GM18951 (cell line): Measurements from ENCODE around the gene SCGN.

Experiments used
- POLR2A ChIP-seq: IDR thresholded peaks from 4 replicates; pipeline ENCODE4 v1.6.1; 2011; ENCODE audit warnings: mild to moderate bottlenecking; ENCODE audit not compliant: insufficient read length, insufficient read depth; ENCODE audit errors: extremely low read depth
- in situ Hi-C: fragments of 300-500 bp; cut with MboI; formaldehyde crosslinking; loops from one replicate; pipeline ENCODE4 v1.12.0; 2022; ENCODE audit warnings: low sequenced_read_pairs, mixed read lengths, inconsistent platforms; ENCODE audit not compliant: unreplicated experiment

Gene SCGN

DNA sequence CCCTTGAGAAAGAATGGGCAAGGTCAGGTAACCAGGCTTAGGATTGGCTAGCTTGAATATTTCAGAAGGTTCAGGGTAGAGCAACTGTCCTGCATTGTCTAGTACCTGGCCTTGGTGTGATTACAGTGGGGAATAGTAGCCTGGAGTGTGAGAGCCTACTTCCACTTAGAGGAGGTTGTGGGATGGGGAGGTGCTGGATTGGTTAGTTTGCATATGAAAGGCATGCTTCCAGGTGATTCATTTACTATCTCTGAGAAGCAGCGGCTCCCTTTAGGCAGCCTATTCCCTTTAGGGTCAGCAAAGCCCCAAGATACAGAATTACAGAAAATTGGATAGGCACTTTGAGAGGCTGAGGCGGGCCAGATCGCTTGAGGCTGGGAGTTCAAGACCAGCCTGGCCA is 25.0 kb upstream of the SCGN start:
- in situ Hi-C loops: no loop called here
- no peak for TF ChIP-seq POLR2A

DNA sequence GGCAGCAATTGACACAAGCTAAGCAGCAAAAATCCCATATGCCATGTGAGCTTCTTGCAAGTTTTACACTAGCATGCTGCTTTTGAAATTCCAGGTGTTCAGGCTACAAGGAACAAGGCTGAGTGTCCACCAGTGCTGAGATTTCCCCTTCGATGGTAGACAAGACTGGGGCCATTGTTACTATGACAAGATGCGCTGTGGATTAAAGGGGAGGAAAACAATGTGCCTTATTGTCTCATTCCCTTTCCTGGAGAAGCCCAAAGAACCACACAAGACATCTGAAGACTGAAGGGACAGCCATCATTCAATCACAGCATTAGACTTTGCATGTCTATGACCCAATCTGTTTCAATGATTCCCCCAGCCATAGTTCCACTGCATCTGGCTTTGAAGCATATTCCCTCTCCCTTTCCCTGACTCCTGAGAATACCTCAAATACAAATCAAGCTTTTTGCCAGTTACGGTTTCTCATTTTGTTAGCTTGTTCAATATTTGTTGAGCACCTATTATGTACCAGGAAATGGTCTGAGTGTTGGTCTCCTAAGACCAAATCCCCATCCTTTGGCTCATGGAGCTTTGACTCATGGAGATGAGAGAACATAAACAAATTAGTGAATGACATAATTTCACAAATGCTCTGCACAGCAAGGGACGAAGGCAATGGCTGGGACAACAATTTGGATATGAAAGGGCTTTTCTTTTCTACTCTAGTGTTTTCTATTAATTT is 23.4 kb upstream of the SCGN start:
- TF ChIP-seq POLR2A: no peak
- in situ Hi-C loops: no loop called here

DNA sequence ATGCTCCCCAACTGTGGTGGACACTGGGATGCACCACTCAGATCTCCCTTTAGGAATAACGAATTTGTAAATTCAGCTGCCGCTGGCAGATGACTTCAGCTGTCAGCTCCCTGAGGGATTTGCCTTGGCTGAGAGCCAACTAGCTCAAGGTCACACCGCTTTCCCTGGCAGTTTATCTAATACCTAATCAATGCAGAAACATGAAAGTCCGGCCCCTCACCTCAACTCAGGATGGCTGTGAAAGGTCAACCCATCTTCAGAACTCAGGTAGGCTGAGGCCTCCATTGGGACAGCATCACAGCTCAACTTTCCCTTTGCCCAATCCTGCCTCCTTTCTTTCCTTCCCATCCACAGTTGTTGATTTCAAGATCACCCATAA is 22.8 kb upstream of the SCGN start:
- TF ChIP-seq POLR2A: no peak
- in situ Hi-C loops: no loop called here

DNA sequence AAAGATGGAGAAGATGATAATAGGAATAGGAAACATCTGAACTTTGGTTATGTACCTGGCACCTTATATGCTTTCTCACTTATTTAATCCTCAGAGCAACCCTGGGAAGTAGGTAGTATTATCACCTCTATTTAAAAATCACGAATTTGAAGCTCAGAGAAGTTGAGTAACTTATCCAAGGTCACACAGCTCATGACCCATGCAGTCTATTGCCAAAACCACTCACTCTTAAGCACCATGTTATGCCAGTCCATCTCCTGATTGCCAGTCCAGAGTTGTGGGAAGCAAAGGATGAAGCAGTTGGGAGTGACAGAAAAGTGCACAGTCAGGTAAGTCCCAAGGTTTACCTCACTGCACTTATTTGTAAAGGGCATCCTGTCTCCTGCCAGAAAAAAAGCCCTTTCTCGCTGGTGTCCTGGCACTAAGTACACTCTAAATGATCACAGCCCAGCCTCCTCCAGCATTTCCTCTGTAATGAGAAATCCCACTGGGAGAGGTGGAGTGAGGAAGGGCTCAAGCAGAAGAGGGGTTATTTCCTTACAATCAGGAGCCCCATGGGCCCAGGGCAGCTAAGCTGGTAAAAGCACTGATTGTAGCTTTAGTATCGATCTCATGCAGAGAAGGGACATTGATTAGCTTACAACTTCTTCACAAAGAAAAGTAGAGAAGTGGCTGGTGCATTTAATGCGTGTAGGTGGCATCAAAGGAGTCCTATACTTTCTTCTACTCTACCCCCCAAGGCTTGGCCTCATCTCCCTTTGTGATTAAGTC is 21.3 kb upstream of the SCGN start:
- in situ Hi-C loops: no loop called here
- TF ChIP-seq POLR2A: no peak

DNA sequence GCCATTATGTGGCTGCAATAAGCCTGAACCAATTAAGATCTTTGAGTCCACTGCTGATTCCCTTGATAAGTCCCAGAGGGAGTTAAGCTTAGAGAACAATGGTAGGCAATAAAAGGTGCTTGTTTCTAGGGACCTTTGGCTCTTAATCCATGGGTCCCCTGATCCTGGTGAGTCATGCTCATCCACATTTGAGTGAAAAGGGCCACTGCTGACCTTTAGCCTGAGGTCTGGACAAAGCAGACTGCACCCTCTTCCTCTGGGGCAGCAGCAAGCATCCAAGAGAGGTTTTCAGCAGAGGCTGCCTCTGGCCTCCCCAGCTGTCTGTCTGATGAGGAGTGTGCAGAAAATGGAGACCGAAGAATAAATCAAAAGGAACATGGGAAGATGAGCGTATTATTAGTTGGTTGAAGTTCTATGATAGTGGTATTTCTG is 16.1 kb upstream of the SCGN start:
- TF ChIP-seq POLR2A: no peak
- in situ Hi-C loops: no loop called here

DNA sequence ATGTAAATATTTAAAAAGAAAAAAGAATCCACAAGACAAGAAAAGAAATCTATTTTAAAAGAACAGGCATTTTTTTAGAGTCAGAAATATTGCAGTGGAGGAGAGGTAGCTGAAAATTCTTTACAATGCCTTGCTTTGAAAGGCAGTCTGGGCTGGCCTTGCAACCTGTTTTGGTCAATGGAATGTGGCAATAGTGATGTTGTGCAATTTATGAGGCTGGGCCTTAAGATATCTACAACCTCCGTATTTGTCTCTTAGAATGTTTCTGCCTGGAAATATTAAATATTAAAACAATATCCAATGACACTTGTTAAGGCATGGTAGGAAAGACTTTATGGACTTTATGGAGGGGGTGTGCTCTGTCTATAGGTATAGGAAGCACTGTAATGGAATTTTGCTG is 14.8 kb upstream of the SCGN start:
- in situ Hi-C loops: no loop called here
- TF ChIP-seq POLR2A: no peak

DNA sequence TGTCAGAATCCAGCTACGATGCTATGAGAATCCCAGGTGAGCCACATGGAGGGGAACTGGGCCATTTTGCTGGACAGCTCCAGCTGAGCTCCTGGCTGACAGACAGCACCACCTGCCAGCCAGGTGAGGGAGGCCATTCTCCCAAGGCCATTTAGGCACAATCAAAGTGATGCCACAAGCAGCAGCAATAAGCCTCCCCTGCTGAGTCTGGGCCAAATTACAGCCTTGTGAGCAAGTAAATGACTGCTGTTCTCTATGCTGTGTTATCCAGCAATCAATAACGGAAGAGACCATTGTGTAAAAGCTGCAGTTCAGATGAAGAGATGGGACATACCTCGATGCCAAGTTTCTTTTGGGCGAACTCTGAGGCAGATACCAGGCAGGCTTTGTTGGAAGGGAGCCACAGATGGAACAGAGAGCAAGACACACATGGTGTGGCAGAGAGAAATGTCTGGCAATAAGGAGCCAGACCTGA is 14.0 kb upstream of the SCGN start:
- in situ Hi-C loops: no loop called here
- TF ChIP-seq POLR2A: no peak

DNA sequence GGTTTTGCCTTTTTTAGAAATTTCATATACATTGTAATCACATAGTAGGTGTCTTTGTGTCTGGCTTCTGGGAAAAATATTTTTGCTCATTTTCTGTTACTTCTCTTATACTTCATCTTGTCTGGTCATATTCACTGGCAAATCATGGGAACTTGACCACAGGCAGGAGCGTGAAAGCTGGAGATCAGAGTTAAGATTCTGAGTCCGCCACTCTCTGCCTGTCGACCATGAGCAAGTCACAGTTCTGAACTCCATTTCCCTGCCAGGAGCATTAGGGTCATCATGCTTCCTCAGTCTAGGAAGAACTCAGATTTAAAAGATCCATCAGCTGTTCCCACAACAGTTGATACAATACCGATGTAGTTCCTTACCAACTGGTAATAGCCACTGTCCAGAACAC is 12.4 kb upstream of the SCGN start:
- in situ Hi-C loops: no loop called here
- no peak for TF ChIP-seq POLR2A

DNA sequence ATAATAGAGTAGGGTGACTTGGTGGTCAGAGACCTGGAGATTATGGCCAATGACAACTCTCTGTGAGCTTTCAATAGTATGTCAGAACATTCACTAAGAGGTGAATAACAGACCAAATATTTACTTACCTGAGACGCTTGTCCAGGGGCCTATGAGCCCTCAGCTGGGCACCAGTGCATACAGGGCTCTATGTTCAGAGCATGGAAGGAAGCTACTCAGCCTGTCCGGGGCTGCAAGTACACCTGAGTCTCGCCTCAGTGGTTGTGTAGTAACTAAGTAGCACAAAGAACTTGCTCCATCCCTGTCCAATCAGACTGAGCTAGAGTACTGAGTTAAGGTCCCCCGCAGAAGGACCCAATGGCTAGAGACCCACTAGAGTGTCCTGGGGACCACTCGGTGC is 11.6 kb upstream of the SCGN start:
- no peak for TF ChIP-seq POLR2A
- in situ Hi-C loops: no loop called here

DNA sequence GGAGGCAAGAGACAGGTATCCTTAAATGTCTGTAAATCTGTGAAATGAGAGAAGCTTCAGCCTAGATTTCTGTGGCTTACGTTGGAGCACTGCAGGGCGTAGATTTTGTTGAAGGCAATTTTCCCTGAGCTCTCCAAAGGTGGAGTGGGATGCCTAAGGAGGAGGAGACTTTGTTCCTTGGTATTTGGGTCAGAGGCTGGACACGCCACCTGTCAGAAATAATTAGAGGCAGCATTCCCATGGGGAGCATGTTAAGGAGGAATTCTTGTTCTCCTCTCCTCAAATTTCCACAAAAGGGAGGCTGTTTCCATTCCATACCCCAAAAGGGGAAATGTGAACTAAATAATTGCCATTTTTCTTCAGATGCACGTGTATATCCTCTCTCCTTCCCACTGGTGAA is 11.1 kb upstream of the SCGN start:
- TF ChIP-seq POLR2A: no peak
- in situ Hi-C loops: no loop called here

DNA sequence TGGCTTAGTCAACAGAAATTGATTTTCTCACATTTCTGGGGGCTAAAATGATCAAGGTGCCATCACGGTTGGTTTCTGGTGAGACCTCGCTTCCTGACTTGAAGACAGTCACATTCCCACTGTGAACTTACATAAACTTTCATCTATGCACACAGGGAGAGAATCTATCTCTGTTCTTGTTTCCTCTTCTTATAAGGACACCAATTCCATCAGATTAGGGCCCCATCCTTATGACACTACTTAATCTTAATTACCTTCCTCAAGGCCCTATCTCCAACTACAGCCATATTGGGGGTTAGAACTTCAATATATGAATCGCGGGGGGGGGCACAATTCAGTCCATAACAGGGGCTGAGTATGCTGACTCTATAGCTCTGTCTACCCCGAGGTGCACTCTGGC is 10.6 kb upstream of the SCGN start:
- in situ Hi-C loops: no loop called here
- TF ChIP-seq POLR2A: no peak

DNA sequence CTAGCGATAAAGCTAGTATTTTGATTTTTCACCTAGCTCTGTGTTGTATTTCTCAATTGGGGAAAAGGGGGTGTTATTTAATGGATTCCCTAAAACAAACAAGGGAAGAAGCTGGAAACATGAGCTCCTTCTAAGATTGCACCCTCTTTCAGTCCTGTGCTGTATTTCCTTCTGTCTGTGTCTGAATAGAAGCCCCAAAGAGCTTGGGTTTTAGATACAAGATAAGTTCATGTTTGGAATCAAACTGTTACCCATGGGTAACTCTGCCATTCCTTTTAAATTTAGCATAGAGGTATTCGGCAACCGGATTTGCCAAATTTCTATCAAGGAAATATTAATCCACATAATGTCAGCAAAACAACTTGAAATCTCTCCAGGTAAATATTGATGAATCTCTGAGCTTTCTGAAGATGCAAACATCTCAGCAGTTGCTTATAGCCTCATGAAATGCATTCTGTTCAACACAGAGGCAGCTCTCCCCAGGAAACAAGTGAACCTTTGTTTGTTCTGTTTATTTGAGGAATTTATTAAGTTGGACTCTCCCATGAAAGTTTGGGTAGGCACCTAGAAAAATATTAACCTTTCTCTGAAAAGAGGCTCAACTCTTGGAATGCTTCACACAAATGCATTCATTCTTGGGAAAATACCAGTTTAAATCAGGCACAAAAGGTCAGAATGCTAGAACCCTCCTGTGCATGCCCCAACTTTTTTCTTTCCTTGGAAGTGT is 9.9 kb upstream of the SCGN start:
- in situ Hi-C loops: no loop called here
- no peak for TF ChIP-seq POLR2A

DNA sequence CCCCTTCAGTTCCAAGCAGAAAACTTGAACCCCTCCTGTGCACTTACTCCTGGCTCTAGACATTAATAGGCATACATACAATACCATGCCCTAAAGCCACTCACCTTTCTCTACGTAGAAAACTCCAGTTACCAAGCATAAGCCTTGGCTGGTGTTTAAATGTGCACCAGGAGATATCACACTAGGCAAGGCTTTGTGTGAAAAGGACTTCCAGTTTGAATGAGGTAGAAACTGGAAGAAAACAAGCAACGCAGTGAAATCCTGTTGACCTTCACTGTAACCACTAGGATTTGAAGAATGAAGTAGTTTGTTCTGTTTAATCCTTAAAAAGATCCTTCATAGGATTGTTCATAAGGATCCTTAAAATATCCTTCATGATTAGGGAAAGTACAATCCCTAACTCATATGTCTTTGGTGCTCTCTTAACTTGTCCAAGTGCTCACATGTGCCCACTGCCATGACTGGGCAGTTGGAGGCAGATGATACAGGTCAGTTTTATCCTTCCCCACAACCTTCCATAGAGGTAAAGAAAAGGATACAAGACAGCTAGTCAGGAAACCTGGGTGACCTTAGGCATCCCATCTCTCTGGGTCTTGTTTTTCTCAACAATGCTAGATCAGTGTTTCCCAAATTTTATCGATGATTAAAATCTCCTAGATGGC is 9.2 kb upstream of the SCGN start:
- in situ Hi-C loops: no loop called here
- no peak for TF ChIP-seq POLR2A

DNA sequence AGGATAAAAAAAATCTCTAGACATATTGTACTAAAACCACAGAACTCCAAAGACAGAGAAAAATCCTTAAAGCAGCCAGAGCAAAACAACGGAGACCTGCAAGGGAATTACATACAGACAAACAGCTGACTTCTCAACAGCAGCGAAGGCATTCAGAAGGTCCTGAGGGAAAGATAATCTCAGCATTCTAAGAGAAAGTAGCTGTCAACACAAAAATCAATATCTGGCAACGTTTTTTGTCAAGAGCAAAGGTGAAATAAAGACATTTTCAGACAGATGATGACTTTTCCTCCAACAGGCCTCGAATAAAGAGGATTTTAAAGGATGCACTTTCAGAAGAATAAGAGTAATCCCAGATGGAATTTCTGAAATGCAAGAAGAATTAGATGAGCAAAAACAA is 6.1 kb upstream of the SCGN start:
- TF ChIP-seq POLR2A: no peak
- in situ Hi-C loops: no loop called here

DNA sequence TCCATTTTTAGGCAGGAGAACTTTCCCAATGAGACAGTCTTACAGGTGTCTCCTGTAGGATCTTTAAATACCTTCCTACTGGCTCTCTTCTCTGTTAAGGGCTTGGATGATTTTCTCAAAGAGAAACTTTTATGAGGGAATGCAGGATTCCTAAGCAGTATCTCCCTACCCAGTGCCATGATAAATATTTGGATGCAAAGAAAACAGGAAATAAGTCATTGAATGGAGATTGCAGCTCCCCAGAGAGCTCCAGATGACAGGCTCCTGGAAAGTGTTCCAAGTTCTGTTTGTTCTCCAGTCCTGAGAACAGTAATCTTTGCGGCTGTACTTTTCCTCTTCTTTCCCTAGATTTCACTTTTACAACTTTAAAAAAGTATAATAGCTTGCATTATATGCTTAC is 2.4 kb upstream of the SCGN start:
- no peak for TF ChIP-seq POLR2A
- in situ Hi-C loops: no loop called here
